Measurements from ENCODE around the gene PRSS12. TPM values are rescaled to one million over a fixed set of nuclear protein-coding genes. Genes with fewer than 3 reads are reported as not detected.

The PRSS12 gene
- total and polyA plus RNA-seq, 8 donors = 0.45 to 21.7 (median 9.0) TPM

GRCh38 chr4:118389721-118390120 lies 36.9 kb upstream of the PRSS12 start:
- Histone ChIP-seq H3K4me3 (no peak overlapping the region), H3K27me3 (no peaks in the 10 kb centered on the region), H3K27ac (no peak overlapping the region), H3K36me3 (no peaks in the 10 kb centered on the region), H3K4me1 (no peaks in the 10 kb centered on the region), H3K9me3 (peaks cover 0 to 20% (median 14%) of the 10 kb centered on the region in 4 donors)
- DNase-seq = no peak
- no peak for TF ChIP-seq POLR2A (IDR thresholded peaks at IDR 0.05)
- no peak for TF ChIP-seq CTCF (IDR thresholded peaks at IDR 0.05)
- TF ChIP-seq EP300 (IDR thresholded peaks at IDR 0.05) = no peak
- no peak for TF ChIP-seq POLR2AphosphoS5 (IDR thresholded peaks at IDR 0.05)
- WGBS, 5 donors = 47 to 58% (median 54%) methylated on average over 6 of the region's 6 CpGs
- intact Hi-C loops (cut with DNase I; ENCODE audit: low total_unique reads) = no loop called here

GRCh38 chr4:118388606-118389005 lies 35.8 kb upstream of the PRSS12 start:
- Histone ChIP-seq H3K4me3 (no peak overlapping the region), H3K27ac (no peak overlapping the region), H3K27me3 (no peaks in the 10 kb centered on the region), H3K4me1 (no peaks in the 10 kb centered on the region), H3K36me3 (no peaks in the 10 kb centered on the region), H3K9me3 (peaks cover 0 to 20% (median 14%) of the 10 kb centered on the region in 4 donors)
- DNase-seq = no peak
- intact Hi-C loops (cut with DNase I; ENCODE audit: low total_unique reads) = no loop called here
- TF ChIP-seq POLR2AphosphoS5 (IDR thresholded peaks at IDR 0.05) (no peak), POLR2A (IDR thresholded peaks at IDR 0.05) (no peak), EP300 (IDR thresholded peaks at IDR 0.05) (no peak), CTCF (IDR thresholded peaks at IDR 0.05) (no peak)
- 39 to 56% (median 48%) methylated on average over 6 of the region's 6 CpGs for WGBS, 5 donors

- H3K4me3 ChIP-seq = no peak overlapping the region
- H3K27ac ChIP-seq = no peak overlapping the region
- 61 to 71% (median 65%) methylated on average over 3 of the region's 3 CpGs for WGBS, 5 donors
- no peaks in the 10 kb centered on the region for H3K36me3 ChIP-seq
- H3K4me1 ChIP-seq = no peaks in the 10 kb centered on the region
- H3K27me3 ChIP-seq = no peaks in the 10 kb centered on the region
- intact Hi-C loops (cut with DNase I; ENCODE audit: low total_unique reads) = no loop called here
- TF ChIP-seq POLR2AphosphoS5 (IDR thresholded peaks at IDR 0.05) (no peak), POLR2A (IDR thresholded peaks at IDR 0.05) (no peak), CTCF (IDR thresholded peaks at IDR 0.05) (no peak), EP300 (IDR thresholded peaks at IDR 0.05) (no peak)
- DNase-seq = no peak
- peaks cover 0 to 12% (median 5%) of the 10 kb centered on the region in 4 donors for H3K9me3 ChIP-seq
These were observed 29.1 kb upstream of the PRSS12 start for GRCh38 chr4:118381902-118382301.

DNA sequence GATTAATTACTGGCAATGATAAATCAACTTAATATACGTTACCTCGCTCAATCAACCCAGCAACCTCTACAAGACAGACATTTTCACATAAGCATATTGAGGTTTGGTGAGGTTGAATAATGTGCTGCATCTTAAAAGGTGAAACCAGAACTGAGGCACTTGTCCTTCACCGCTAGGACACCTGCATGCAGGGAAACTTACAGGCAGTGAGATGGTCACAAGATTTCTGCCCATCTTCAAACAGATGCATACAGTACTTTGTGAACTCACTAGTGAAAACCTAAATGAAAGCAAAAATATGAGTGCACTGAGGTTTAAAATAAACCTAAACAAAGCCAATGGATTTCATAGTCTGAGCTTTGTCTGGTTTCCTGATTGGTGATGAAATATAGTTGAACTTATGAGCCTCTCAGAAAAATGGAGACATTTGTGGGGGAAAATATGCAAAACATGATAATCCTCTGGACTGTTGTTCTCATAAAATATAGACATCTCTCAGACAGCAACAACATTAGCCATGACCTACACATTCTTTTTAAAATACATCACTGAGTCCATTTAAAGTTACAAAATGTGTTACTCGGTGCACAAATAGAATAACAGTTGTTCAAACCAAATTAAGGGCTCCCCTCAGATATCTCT lies 20.9 kb upstream of the PRSS12 start:
- peak in 1 of 2 donors; percentile 28 for DNase-seq
- WGBS, 5 donors = 74 to 86% (median 84%) methylated on average over 4 of the region's 4 CpGs
- Histone ChIP-seq H3K36me3 (no peaks in the 10 kb centered on the region), H3K27ac (no peak overlapping the region), H3K27me3 (no peaks in the 10 kb centered on the region), H3K4me1 (no peaks in the 10 kb centered on the region), H3K9me3 (no peaks in the 10 kb centered on the region), H3K4me3 (no peak overlapping the region)
- intact Hi-C loops (cut with DNase I; ENCODE audit: low total_unique reads) = no loop called here
- TF ChIP-seq EP300 (IDR thresholded peaks at IDR 0.05) (no peak), CTCF (IDR thresholded peaks at IDR 0.05) (no peak), POLR2AphosphoS5 (IDR thresholded peaks at IDR 0.05) (no peak), POLR2A (IDR thresholded peaks at IDR 0.05) (no peak)

Measured in stomach (tissue), 9 donors.